ENCODE measurements around the gene ACYP2.

ACYP2 gene

DNA sequence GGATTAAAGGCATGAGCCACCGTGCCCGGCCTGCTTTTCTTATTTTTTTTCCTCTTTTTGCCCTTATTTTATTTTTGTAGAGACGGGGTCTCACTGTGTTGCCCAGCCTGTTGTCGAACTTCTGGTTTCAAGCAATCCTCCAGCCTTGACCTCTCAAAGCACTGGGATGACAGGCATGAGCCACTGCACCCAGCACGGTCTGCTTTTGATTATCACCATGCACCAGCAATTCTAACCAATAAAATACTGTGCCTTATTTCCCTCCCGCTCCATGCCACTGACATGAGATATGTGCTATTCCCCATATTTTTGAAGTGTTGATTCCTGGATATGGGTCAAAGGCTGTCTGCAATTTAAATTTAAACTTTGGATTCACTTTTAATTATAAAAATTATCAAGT, 42.9 kb downstream of the ACYP2 start:
- no peaks in the 10 kb centered on the region for H3K79me2 ChIP-seq (ENCODE audit: insufficient read depth, low read length)
- no peak overlapping the region for H2AFZ ChIP-seq (ENCODE audit: low read length)
- no peak overlapping the region for H3K9ac ChIP-seq (ENCODE audit: low read depth, low read length, poor library complexity, severe bottlenecking)
- no peaks in the 10 kb centered on the region for H3K27me3 ChIP-seq (ENCODE audit: insufficient read depth, low read length, poor library complexity, severe bottlenecking)
- no peak overlapping the region for H3K4me2 ChIP-seq (ENCODE audit: low read depth, low read length, poor library complexity, severe bottlenecking)
- TF ChIP-seq EZH2phosphoT487 (IDR thresholded peaks at IDR 0.05; ENCODE audit: borderline replicate concordance) = no peak
- TF ChIP-seq, protein P1, sequence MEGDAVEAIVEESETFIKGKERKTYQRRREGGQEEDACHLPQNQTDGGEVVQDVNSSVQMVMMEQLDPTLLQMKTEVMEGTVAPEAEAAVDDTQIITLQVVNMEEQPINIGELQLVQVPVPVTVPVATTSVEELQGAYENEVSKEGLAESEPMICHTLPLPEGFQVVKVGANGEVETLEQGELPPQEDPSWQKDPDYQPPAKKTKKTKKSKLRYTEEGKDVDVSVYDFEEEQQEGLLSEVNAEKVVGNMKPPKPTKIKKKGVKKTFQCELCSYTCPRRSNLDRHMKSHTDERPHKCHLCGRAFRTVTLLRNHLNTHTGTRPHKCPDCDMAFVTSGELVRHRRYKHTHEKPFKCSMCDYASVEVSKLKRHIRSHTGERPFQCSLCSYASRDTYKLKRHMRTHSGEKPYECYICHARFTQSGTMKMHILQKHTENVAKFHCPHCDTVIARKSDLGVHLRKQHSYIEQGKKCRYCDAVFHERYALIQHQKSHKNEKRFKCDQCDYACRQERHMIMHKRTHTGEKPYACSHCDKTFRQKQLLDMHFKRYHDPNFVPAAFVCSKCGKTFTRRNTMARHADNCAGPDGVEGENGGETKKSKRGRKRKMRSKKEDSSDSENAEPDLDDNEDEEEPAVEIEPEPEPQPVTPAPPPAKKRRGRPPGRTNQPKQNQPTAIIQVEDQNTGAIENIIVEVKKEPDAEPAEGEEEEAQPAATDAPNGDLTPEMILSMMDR (conservative IDR thresholded peaks at IDR 0.05; ENCODE audit: low read length) = no peak
- no peaks in the 10 kb centered on the region for H3K9me2 ChIP-seq (replicated peaks; ENCODE audit: low read depth, low read length)
- H3K4me1 ChIP-seq (ENCODE audit: insufficient read depth, low read length, poor library complexity, severe bottlenecking) = no peaks in the 10 kb centered on the region
- no peaks in the 10 kb centered on the region for H3F3A ChIP-seq (ENCODE audit: low read depth)
- no peaks in the 10 kb centered on the region for H4K20me1 ChIP-seq (ENCODE audit: insufficient read depth, low read length, poor library complexity, severe bottlenecking)
- no peaks in the 10 kb centered on the region for H3K9me3 ChIP-seq (ENCODE audit: insufficient read depth, low read depth, low read length)
- H3K4me3 ChIP-seq (ENCODE audit: low read length, poor library complexity, severe bottlenecking) = no peak overlapping the region
- no peaks in the 10 kb centered on the region for H3K36me3 ChIP-seq (ENCODE audit: insufficient read depth, low read length)

DNA sequence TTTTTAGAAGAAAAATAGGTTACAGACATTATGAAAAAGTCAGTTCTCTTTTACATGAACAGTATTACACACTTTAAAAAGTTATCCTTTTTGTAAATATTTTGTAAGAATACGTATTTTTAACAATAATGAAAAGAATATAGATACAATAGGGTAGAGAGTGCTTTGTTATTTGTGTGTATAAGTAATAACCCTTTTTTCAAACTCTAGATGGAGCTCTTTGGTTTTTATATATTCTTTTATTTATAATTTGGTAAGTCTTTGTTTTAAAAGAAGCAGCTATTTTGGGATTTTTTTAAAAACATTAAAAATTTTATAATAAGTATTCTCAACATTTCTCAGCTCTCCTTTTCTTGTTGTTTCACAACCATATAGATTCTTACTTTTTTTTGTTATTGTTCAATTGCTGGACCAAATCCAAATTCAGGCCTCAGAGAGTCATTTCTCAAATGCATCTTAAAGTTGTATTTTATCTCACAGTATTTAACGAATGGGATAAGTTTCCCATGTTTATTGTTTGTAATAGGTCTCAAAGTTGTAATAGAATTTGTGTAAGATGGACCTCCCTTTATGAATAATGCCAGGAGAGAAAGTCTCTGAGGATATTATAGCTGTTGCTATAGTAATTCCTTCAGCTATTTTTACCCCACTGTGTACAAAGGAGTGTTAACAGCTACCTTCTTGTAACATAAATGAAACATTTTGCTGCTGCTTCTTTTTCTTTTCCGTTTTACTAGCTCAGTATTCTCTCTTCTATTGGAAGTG, 46.4 kb downstream of the ACYP2 start:
- no peak overlapping the region for H3K4me2 ChIP-seq (ENCODE audit: low read depth, low read length, poor library complexity, severe bottlenecking)
- H3K9me3 ChIP-seq (ENCODE audit: insufficient read depth, low read depth, low read length) = no peaks in the 10 kb centered on the region
- H3F3A ChIP-seq (ENCODE audit: low read depth) = no peaks in the 10 kb centered on the region
- no peak overlapping the region for H3K9ac ChIP-seq (ENCODE audit: low read depth, low read length, poor library complexity, severe bottlenecking)
- no peaks in the 10 kb centered on the region for H3K9me2 ChIP-seq (replicated peaks; ENCODE audit: low read depth, low read length)
- no peaks in the 10 kb centered on the region for H3K36me3 ChIP-seq (ENCODE audit: insufficient read depth, low read length)
- no peaks in the 10 kb centered on the region for H4K20me1 ChIP-seq (ENCODE audit: insufficient read depth, low read length, poor library complexity, severe bottlenecking)
- H3K4me1 ChIP-seq (ENCODE audit: insufficient read depth, low read length, poor library complexity, severe bottlenecking) = no peaks in the 10 kb centered on the region
- no peak overlapping the region for H3K4me3 ChIP-seq (ENCODE audit: low read length, poor library complexity, severe bottlenecking)
- H3K27me3 ChIP-seq (ENCODE audit: insufficient read depth, low read length, poor library complexity, severe bottlenecking) = no peaks in the 10 kb centered on the region
- H3K79me2 ChIP-seq (ENCODE audit: insufficient read depth, low read length) = no peaks in the 10 kb centered on the region
- TF ChIP-seq EZH2phosphoT487 (IDR thresholded peaks at IDR 0.05; ENCODE audit: borderline replicate concordance) = no peak
- H2AFZ ChIP-seq (ENCODE audit: low read length) = no peak overlapping the region

DNA sequence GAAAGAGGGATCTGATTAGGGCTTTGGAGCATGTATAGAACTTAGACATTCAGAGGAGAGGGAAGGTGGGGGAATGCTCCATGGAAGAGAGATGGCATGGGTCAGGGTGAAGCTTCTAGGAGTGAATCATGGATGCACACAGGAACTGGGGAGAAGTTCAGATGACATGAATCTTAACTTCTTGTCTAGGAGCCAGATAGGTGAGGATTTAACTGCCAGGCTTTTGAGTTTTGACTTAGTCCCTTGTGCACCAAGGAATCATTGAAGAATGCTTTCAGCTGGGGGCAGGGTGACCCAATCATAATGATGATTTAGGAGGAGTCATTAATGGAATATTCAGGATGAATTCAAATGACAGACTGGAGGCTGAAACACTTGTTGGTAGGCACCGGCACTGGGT, 48.7 kb downstream of the ACYP2 start:
- no peaks in the 10 kb centered on the region for H4K20me1 ChIP-seq (ENCODE audit: insufficient read depth, low read length, poor library complexity, severe bottlenecking)
- H3K4me1 ChIP-seq (ENCODE audit: insufficient read depth, low read length, poor library complexity, severe bottlenecking) = no peaks in the 10 kb centered on the region
- H3F3A ChIP-seq (ENCODE audit: low read depth) = no peaks in the 10 kb centered on the region
- TF ChIP-seq EZH2phosphoT487 (IDR thresholded peaks at IDR 0.05; ENCODE audit: borderline replicate concordance) = no peak
- TF ChIP-seq, protein P1 (conservative IDR thresholded peaks at IDR 0.05; ENCODE audit: low read length) = no peak
- H3K36me3 ChIP-seq (ENCODE audit: insufficient read depth, low read length) = no peaks in the 10 kb centered on the region
- no peaks in the 10 kb centered on the region for H3K9me2 ChIP-seq (replicated peaks; ENCODE audit: low read depth, low read length)
- no peaks in the 10 kb centered on the region for H3K9me3 ChIP-seq (ENCODE audit: insufficient read depth, low read depth, low read length)
- H3K4me2 ChIP-seq (ENCODE audit: low read depth, low read length, poor library complexity, severe bottlenecking) = no peak overlapping the region
- H3K27me3 ChIP-seq (ENCODE audit: insufficient read depth, low read length, poor library complexity, severe bottlenecking) = no peaks in the 10 kb centered on the region
- H3K4me3 ChIP-seq (ENCODE audit: low read length, poor library complexity, severe bottlenecking) = no peak overlapping the region
- no peak overlapping the region for H2AFZ ChIP-seq (ENCODE audit: low read length)
- H3K79me2 ChIP-seq (ENCODE audit: insufficient read depth, low read length) = no peaks in the 10 kb centered on the region
- H3K9ac ChIP-seq (ENCODE audit: low read depth, low read length, poor library complexity, severe bottlenecking) = no peak overlapping the region
